MM.1S (cell line): ENCODE results near the gene CRTC3.
A peak's percentile ranks its signal among the peaks of the same experiment; 100 is the strongest.

ENCODE experiments used
- DNase-seq: peaks from one replicate; pipeline ENCODE4 v3.0.0-alpha.2; 2015
- H2AFZ ChIP-seq: fragments of 300-600 bp; sonication (generic); 2 replicates; pipeline ENCODE4 v1.6.0; 2016; ENCODE audit warnings: antibody characterized with exemption, low read length
- H3F3A ChIP-seq: fragments of 300-600 bp; sonication (generic); 2 replicates; pipeline ENCODE4 v1.6.1; 2016; ENCODE audit warnings: mild to moderate bottlenecking, antibody characterized with exemption, low read length, moderate library complexity, mixed read lengths; ENCODE audit not compliant: insufficient read depth
- H3K27ac ChIP-seq: fragments of 300-600 bp; sonication (generic); 2 replicates; pipeline ENCODE4 v1.5.1; 2016; ENCODE audit warnings: mild to moderate bottlenecking, low read length
- H3K27me3 ChIP-seq: fragments of 300-600 bp; sonication (generic); replicated peaks from 2 replicates; pipeline ENCODE4 v1.6.0; 2016; ENCODE audit warnings: low read length; ENCODE audit not compliant: insufficient read depth
- H3K36me3 ChIP-seq: fragments of 300-600 bp; sonication (generic); replicated peaks from 2 replicates; pipeline ENCODE4 v1.6.1; 2016; ENCODE audit warnings: mild to moderate bottlenecking, low read length, mixed read lengths; ENCODE audit not compliant: insufficient read depth
- H3K4me1 ChIP-seq: fragments of 300-600 bp; sonication (generic); 2 replicates; pipeline ENCODE4 v1.6.1; 2016; ENCODE audit warnings: low read length, mixed read lengths
- H3K4me2 ChIP-seq: fragments of 300-600 bp; sonication (generic); 2 replicates; pipeline ENCODE4 v1.6.0; 2016; ENCODE audit warnings: low read depth, low read length
- H3K4me3 ChIP-seq: fragments of 300-600 bp; sonication (generic); 2 replicates; pipeline ENCODE4 v1.5.1; 2016; ENCODE audit warnings: low read length, mixed read lengths
- H3K79me2 ChIP-seq: fragments of 300-600 bp; sonication (generic); 2 replicates; pipeline ENCODE4 v1.6.1; 2016; ENCODE audit warnings: mixed run types, low read length, mixed read lengths
- H3K9ac ChIP-seq: fragments of 300-600 bp; sonication (generic); 2 replicates; pipeline ENCODE4 v1.6.1; 2016; ENCODE audit warnings: low read length, mixed read lengths
- H3K9me2 ChIP-seq: fragments of 300-600 bp; sonication (generic); replicated peaks from 2 replicates; pipeline ENCODE4 v1.6.1; 2016; ENCODE audit warnings: mild to moderate bottlenecking, low read length, mixed read lengths; ENCODE audit not compliant: insufficient read depth
- H3K9me3 ChIP-seq: fragments of 300-600 bp; sonication (generic); replicated peaks from 2 replicates; pipeline ENCODE4 v1.6.1; 2016; ENCODE audit warnings: mild to moderate bottlenecking, low read length, mixed read lengths; ENCODE audit not compliant: insufficient read depth
- H4K20me1 ChIP-seq: fragments of 300-600 bp; sonication (generic); 2 replicates; pipeline ENCODE4 v1.6.1; 2016; ENCODE audit warnings: mild to moderate bottlenecking, low read length, moderate library complexity, mixed read lengths; ENCODE audit not compliant: insufficient read depth
- EZH2 ChIP-seq: fragments of 300-600 bp; sonication (generic); optimal IDR thresholded peaks from 2 replicates; pipeline ENCODE3; 2017; ENCODE audit warnings: low read depth, mild to moderate bottlenecking, antibody characterized with exemption, low read length, mixed read lengths
- EZH2phosphoT487 ChIP-seq: fragments of 300-600 bp; sonication (generic); IDR thresholded peaks from 2 replicates; pipeline ENCODE4 v1.6.1; 2018; ENCODE audit warnings: antibody characterized with exemption, low read length
- TF ChIP-seq, protein P1 (sequence below): fragments of 300-600 bp; sonication (generic); IDR thresholded peaks from 2 replicates; pipeline ENCODE4 v1.5.1; 2016; ENCODE audit warnings: antibody characterized with exemption, low read length, mixed read lengths

The CRTC3 gene

GRCh38 chr15:90529011-90529370 lies 732 bp upstream of the CRTC3 start:
- Histone ChIP-seq H3K9me3 (no peaks in the 10 kb centered on the region), H3K4me2 (peak overlapping the region; percentile 92), H3K9me2 (no peaks in the 10 kb centered on the region), H3K36me3 (no peaks in the 10 kb centered on the region), H3K79me2 (peaks cover 27% of the 10 kb centered on the region), H3K27ac (no peak overlapping the region), H3F3A (peaks cover 8% of the 10 kb centered on the region), H3K4me3 (peak overlapping the region; percentile 70; the same call in 1 of the 2 replicates), H3K27me3 (no peaks in the 10 kb centered on the region), H4K20me1 (no peaks in the 10 kb centered on the region), H3K4me1 (peaks cover 15% of the 10 kb centered on the region), H2AFZ (peak overlapping the region; percentile 95), H3K9ac (no peak overlapping the region)
- DNase-seq, result no peak
- TF ChIP-seq, protein P1, sequence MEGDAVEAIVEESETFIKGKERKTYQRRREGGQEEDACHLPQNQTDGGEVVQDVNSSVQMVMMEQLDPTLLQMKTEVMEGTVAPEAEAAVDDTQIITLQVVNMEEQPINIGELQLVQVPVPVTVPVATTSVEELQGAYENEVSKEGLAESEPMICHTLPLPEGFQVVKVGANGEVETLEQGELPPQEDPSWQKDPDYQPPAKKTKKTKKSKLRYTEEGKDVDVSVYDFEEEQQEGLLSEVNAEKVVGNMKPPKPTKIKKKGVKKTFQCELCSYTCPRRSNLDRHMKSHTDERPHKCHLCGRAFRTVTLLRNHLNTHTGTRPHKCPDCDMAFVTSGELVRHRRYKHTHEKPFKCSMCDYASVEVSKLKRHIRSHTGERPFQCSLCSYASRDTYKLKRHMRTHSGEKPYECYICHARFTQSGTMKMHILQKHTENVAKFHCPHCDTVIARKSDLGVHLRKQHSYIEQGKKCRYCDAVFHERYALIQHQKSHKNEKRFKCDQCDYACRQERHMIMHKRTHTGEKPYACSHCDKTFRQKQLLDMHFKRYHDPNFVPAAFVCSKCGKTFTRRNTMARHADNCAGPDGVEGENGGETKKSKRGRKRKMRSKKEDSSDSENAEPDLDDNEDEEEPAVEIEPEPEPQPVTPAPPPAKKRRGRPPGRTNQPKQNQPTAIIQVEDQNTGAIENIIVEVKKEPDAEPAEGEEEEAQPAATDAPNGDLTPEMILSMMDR, result no peak
- TF ChIP-seq EZH2, result no peak
- no peak for TF ChIP-seq EZH2phosphoT487

GRCh38 chr15:90530250-90531051 lies 728 bp downstream of the CRTC3 start:
- peaks cover 39% of the 10 kb centered on the region for H3K79me2 ChIP-seq
- H3K9me3 ChIP-seq, result no peaks in the 10 kb centered on the region
- no peaks in the 10 kb centered on the region for H3F3A ChIP-seq
- peak overlapping the region; percentile 53 for H2AFZ ChIP-seq
- H3K9me2 ChIP-seq, result no peaks in the 10 kb centered on the region
- H3K9ac ChIP-seq, result peak overlapping the region; percentile 53
- no peaks in the 10 kb centered on the region for H3K36me3 ChIP-seq
- peak overlapping the region; percentile 81 for H3K4me2 ChIP-seq
- H3K27me3 ChIP-seq, result no peaks in the 10 kb centered on the region
- H3K4me1 ChIP-seq, result 0 out of 2 replicates have a peak, but pooled peaks cover 7% of the 10 kb centered on the region
- DNase-seq, result peak; percentile 32
- H3K27ac ChIP-seq, result no peak overlapping the region
- H4K20me1 ChIP-seq, result no peaks in the 10 kb centered on the region
- peak overlapping the region; percentile 62 for H3K4me3 ChIP-seq
- TF ChIP-seq, protein P1, result no peak
- no peak for TF ChIP-seq EZH2phosphoT487
- no peak for TF ChIP-seq EZH2

DNA sequence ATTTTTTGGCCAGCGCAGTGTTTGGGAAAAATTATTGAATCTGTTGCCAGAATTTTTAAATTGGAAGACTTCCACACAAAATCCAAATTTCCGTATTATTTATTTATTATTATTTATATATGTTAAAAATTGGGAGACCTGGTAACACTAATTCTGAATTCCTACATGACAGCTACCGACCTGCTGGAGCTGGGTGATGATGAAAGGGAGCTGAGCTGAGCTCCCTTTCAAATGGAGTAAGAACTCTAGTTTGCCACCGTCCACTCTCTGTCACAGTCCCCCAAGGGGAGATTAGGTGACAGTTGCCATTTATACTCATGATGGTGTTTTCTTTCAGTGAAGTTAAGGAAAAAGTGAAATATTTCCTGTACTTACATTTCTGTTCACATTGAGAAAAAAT lies 1.4 kb downstream of the CRTC3 start:
- H3K9ac ChIP-seq, result no peak overlapping the region
- H3K4me2 ChIP-seq, result peak overlapping the region; percentile 81; the same call in 1 of the 2 replicates
- no peaks in the 10 kb centered on the region for H3F3A ChIP-seq
- H3K4me3 ChIP-seq, result no peak overlapping the region; the same call in 1 of the 2 replicates
- H3K9me2 ChIP-seq, result no peaks in the 10 kb centered on the region
- no peaks in the 10 kb centered on the region for H3K9me3 ChIP-seq
- H3K36me3 ChIP-seq, result no peaks in the 10 kb centered on the region
- no peak overlapping the region for H3K27ac ChIP-seq
- H4K20me1 ChIP-seq, result no peaks in the 10 kb centered on the region
- no peaks in the 10 kb centered on the region for H3K27me3 ChIP-seq
- TF ChIP-seq, protein P1, result no peak
- no peak for TF ChIP-seq EZH2
- no peak for TF ChIP-seq EZH2phosphoT487
- no peak overlapping the region for H2AFZ ChIP-seq
- 0 out of 2 replicates have a peak, but pooled peaks cover 7% of the 10 kb centered on the region for H3K4me1 ChIP-seq
- peaks cover 43% of the 10 kb centered on the region for H3K79me2 ChIP-seq
- no peak for DNase-seq
